Measurements from ENCODE around the gene CHAF1B. TPM values are rescaled to one million over a fixed set of nuclear protein-coding genes. Genes with fewer than 3 reads are reported as not detected.

CHAF1B gene
- polyA plus RNA-seq, 3 donors: 0.24 TPM; not detected in 2

DNA sequence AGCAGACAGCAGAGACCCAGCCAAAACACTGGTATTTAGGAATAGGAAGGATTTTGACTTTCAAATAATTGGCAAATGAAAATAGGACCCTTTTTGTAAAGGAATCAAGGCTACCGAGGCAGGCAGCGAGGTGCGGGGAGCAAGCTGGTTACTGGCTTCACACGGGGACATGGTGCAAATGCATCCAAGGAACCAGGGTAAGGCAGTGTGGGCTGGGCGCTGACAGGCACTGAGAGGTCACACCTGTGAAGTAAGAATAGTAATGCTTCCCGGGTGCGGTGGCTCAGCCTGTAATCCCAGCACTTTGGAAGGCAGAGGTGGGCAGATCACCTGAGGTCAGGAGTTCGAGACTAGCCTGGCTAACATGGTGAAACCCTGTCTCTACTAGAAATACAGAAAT lies 15.5 kb downstream of the CHAF1B start:
- Mint-ChIP-seq H3K36me3 (peaks cover 31 to 52% of the 10 kb centered on the region in 2 donors), H3K27ac (no peak overlapping the region), H3K4me3 (no peak overlapping the region), H3K27me3 (ENCODE audit: low read depth in 3 of 3) (no peaks in the 10 kb centered on the region), H3K4me1 (no peaks in the 10 kb centered on the region), H3K9me3 (no peaks in the 10 kb centered on the region)
- intact Hi-C loops (cut with micrococcal nuclease): no loop called here
- TF ChIP-seq, protein P1, sequence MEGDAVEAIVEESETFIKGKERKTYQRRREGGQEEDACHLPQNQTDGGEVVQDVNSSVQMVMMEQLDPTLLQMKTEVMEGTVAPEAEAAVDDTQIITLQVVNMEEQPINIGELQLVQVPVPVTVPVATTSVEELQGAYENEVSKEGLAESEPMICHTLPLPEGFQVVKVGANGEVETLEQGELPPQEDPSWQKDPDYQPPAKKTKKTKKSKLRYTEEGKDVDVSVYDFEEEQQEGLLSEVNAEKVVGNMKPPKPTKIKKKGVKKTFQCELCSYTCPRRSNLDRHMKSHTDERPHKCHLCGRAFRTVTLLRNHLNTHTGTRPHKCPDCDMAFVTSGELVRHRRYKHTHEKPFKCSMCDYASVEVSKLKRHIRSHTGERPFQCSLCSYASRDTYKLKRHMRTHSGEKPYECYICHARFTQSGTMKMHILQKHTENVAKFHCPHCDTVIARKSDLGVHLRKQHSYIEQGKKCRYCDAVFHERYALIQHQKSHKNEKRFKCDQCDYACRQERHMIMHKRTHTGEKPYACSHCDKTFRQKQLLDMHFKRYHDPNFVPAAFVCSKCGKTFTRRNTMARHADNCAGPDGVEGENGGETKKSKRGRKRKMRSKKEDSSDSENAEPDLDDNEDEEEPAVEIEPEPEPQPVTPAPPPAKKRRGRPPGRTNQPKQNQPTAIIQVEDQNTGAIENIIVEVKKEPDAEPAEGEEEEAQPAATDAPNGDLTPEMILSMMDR (IDR thresholded peaks at IDR 0.05): no peak
- no peak overlapping the region for H3K9ac ChIP-seq (ENCODE audit: insufficient read depth, low read length, poor library complexity, severe bottlenecking)
- H3K4me2 ChIP-seq (replicated peaks; ENCODE audit: extremely low read depth, low read length, poor library complexity, severe bottlenecking): no peak overlapping the region
- no peaks in the 10 kb centered on the region for H4K20me1 ChIP-seq (ENCODE audit: insufficient read depth, low read length)
- H3K27me3 ChIP-seq (ENCODE audit: control insufficient read depth in 2 of 2, insufficient read depth in 2 of 2, low read length in 2 of 2): no peaks in the 10 kb centered on the region
- no peaks in the 10 kb centered on the region for H3K4me1 ChIP-seq (ENCODE audit: control insufficient read depth in 1 of 2, insufficient read depth in 2 of 2, low read length in 2 of 2)
- no peak overlapping the region for H3K4me3 ChIP-seq (replicated peaks in 1 of 3; ENCODE audit: low read depth in 2 of 3, low read length in 3 of 3)
- no peaks in the 10 kb centered on the region for H3K9me3 ChIP-seq (replicated peaks in 1 of 2; ENCODE audit: control insufficient read depth in 1 of 2, insufficient read depth in 1 of 2, low read length in 2 of 2)
- no peaks in the 10 kb centered on the region for H3K79me2 ChIP-seq (ENCODE audit: insufficient read depth, low read length)
- no peak for DNase-seq
- H3K27ac ChIP-seq (ENCODE audit: low read depth in 1 of 2, low read length in 2 of 2): no peak overlapping the region
- WGBS (ENCODE audit: insufficient coverage): over 99% methylated on average over 8 of the region's 8 CpGs
- H3K36me3 ChIP-seq (replicated peaks in 1 of 2; ENCODE audit: control insufficient read depth in 1 of 2, insufficient read depth in 2 of 2, low read length in 2 of 2): peaks cover 6 to 24% of the 10 kb centered on the region in 2 donors
- no peak overlapping the region for H2AFZ ChIP-seq (ENCODE audit: insufficient read depth, low read depth, low read length, poor library complexity, severe bottlenecking)

DNA sequence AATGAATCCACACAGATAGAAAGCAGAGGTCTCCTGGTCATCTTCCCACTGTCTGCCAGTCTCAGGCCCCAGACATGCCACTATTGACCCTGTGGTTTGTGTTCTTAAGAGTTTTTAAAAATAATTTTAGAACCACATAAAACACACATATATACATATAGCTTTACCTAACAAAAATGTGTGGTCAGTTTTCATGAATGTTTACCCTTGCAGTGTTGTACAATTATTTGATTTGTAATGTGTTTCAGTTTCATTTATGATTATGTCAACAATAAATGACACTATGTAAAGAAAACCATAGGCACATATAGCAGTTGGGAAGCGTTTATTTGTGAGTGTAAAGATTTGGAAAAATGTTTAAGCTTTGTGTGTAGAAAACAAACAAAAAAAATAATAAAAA lies 17.1 kb downstream of the CHAF1B start:
- Histone ChIP-seq H3K79me2 (ENCODE audit: insufficient read depth, low read length) (no peaks in the 10 kb centered on the region), H3K9me3 (replicated peaks in 1 of 2; ENCODE audit: control insufficient read depth in 1 of 2, insufficient read depth in 1 of 2, low read length in 2 of 2) (no peaks in the 10 kb centered on the region), H3K4me2 (replicated peaks; ENCODE audit: extremely low read depth, low read length, poor library complexity, severe bottlenecking) (no peak overlapping the region), H3K27ac (ENCODE audit: low read depth in 1 of 2, low read length in 2 of 2) (no peak overlapping the region), H3K4me1 (ENCODE audit: control insufficient read depth in 1 of 2, insufficient read depth in 2 of 2, low read length in 2 of 2) (no peaks in the 10 kb centered on the region), H3K27me3 (ENCODE audit: control insufficient read depth in 2 of 2, insufficient read depth in 2 of 2, low read length in 2 of 2) (no peaks in the 10 kb centered on the region), H3K9ac (ENCODE audit: insufficient read depth, low read length, poor library complexity, severe bottlenecking) (no peak overlapping the region), H2AFZ (ENCODE audit: insufficient read depth, low read depth, low read length, poor library complexity, severe bottlenecking) (no peak overlapping the region), H3K36me3 (replicated peaks in 1 of 2; ENCODE audit: control insufficient read depth in 1 of 2, insufficient read depth in 2 of 2, low read length in 2 of 2) (peaks cover 6 to 30% of the 10 kb centered on the region in 2 donors), H4K20me1 (ENCODE audit: insufficient read depth, low read length) (no peaks in the 10 kb centered on the region), H3K4me3 (replicated peaks in 1 of 3; ENCODE audit: low read depth in 2 of 3, low read length in 3 of 3) (no peak overlapping the region)
- Mint-ChIP-seq H3K36me3 (peaks cover 26 to 41% of the 10 kb centered on the region in 2 donors), H3K9me3 (no peaks in the 10 kb centered on the region), H3K4me1 (no peaks in the 10 kb centered on the region), H3K27ac (no peak overlapping the region), H3K27me3 (ENCODE audit: low read depth in 3 of 3) (no peaks in the 10 kb centered on the region), H3K4me3 (no peak overlapping the region)
- TF ChIP-seq, protein P1 (IDR thresholded peaks at IDR 0.05): no peak
- no CpG with 5 or more reads among the region's 1 CpG for WGBS (ENCODE audit: insufficient coverage)
- DNase-seq: no peak
- intact Hi-C loops (cut with micrococcal nuclease): no loop called here

Measured in CD14-positive monocyte (primary cell).